ENCODE results near the gene ZNF653. TPM values are rescaled to one million over a fixed set of nuclear protein-coding genes. Genes with fewer than 3 reads are reported as not detected.
A peak's percentile ranks its signal among the peaks of the same experiment; 100 is the strongest.

The ZNF653 gene, protein sequence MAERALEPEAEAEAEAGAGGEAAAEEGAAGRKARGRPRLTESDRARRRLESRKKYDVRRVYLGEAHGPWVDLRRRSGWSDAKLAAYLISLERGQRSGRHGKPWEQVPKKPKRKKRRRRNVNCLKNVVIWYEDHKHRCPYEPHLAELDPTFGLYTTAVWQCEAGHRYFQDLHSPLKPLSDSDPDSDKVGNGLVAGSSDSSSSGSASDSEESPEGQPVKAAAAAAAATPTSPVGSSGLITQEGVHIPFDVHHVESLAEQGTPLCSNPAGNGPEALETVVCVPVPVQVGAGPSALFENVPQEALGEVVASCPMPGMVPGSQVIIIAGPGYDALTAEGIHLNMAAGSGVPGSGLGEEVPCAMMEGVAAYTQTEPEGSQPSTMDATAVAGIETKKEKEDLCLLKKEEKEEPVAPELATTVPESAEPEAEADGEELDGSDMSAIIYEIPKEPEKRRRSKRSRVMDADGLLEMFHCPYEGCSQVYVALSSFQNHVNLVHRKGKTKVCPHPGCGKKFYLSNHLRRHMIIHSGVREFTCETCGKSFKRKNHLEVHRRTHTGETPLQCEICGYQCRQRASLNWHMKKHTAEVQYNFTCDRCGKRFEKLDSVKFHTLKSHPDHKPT
- total RNA-seq (10 to 100 TPM; 12.7 to 24.8 (median 22.2) TPM), total RNA-seq (5.0 to 13.0 (median 8.3) reads per million in 29 experiments)
- total RNA-seq (2013): 8.2 TPM

DNA sequence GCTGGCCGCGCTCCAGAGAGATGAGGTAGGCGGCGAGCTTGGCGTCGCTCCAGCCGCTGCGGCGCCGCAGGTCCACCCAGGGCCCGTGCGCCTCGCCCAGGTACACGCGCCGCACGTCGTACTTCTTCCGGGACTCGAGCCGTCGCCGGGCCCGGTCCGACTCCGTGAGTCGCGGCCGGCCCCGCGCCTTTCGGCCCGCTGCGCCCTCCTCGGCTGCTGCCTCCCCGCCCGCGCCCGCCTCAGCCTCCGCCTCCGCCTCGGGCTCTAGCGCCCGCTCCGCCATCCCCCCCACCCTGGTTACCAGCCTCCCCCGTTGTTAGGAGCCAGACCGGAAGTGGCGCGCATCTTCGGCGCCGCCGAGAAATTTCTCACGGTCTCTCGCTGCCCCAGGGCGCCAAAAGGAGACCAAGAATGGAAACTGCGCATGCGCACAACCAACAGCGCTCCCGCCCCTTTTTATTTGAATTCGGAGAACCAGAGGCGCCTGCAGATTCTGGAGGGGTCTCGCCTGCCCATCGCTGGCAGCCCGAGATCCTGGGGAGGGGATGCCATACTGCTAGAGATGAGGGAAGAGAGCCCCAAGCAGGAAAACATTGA is at the start of gene ZNF653:
ZNF653 (minus strand) TSS at position 336 of the 597 bp plus-strand sequence; CDS start at position 283, 53 bp downstream.
- Mint-ChIP-seq H3K4me3 (peak within 1 kb of the TSS; percentile 83 to 88 (median 88)), H3K36me3 (peaks cover 13% of the 10 kb centered on the region), H3K9me3 (no peaks in the 10 kb centered on the region), H3K4me1 (peaks cover 15 to 20% (median 17%) of the 10 kb centered on the region in 3 donors), H3K27ac (peak within 1 kb of the TSS; percentile 92 to 95), H3K27me3 (no peaks in the 10 kb centered on the region)
- CTCF ChIA-PET: no interaction called here
- H3K9me3 ChIP-seq: no peaks in the 10 kb centered on the region
- no peaks in the 10 kb centered on the region for H3K27me3 ChIP-seq (replicated peaks in 1 of 2; ENCODE audit: control insufficient read depth in 2 of 2, extremely low read depth in 1 of 2, insufficient read depth in 2 of 2, low read length in 1 of 2)
- POLR2A ChIA-PET: no interaction called here
- H3K4me1 ChIP-seq (ENCODE audit: control insufficient read depth in 1 of 2, extremely low read depth in 1 of 2, insufficient read depth in 2 of 2, low read length in 2 of 2): peaks cover 2 to 21% of the 10 kb centered on the region in 2 experiments
- WGBS (ENCODE audit: insufficient coverage): under 1% methylated on average over 62 of the region's 65 CpGs
- H3K4me3 ChIP-seq (ENCODE audit: control insufficient read depth in 1 of 2, extremely low read depth in 1 of 2, low read length in 1 of 2): peak within 1 kb of the TSS; percentile 32 to 68
- DNase-seq: peak; percentile 85 to 97 (median 92)
- H3K27ac ChIP-seq (ENCODE audit: low read length): peak within 1 kb of the TSS; percentile 62
- peak; percentile 65 to 74 (median 70) for ATAC-seq (replicated peaks in 1 of 4)
- H3K36me3 ChIP-seq (ENCODE audit: control insufficient read depth in 2 of 2, extremely low read depth in 1 of 2, insufficient read depth in 1 of 2, low read length in 1 of 2): peaks cover 0 to 2% of the 10 kb centered on the region in 2 donors

DNA sequence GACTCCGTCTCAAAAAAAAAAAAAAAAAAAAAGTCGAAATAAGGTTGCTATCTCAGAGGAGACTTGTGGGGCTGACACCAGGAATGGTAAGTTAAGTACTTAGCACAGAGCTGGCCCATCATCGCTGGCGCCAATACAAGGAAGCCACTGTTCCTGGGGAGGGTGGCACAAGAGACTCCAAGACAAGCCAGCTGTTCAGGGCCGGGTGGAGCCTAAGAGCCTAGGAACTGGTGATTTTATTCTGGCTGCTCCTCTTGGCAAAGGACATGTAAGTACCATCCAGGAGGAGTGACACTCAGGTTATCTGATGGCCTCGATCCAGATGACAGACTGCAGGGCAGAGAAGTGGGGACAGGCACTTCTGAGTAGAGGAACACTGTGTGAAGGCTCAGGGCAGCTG is 49.6 kb upstream of the ZNF653 start:
- H3K9me3 ChIP-seq: no peaks in the 10 kb centered on the region
- H3K27ac ChIP-seq (ENCODE audit: low read length): no peak overlapping the region
- POLR2A ChIA-PET: no interaction called here
- H3K36me3 ChIP-seq (ENCODE audit: control insufficient read depth in 2 of 2, extremely low read depth in 1 of 2, insufficient read depth in 1 of 2, low read length in 1 of 2): peaks cover 9 to 37% of the 10 kb centered on the region in 2 donors
- DNase-seq (no peak), ATAC-seq (replicated peaks in 1 of 4) (no peak)
- peak overlapping the region in 2 of 3 donors; percentile 4 to 30 for H3K4me3 Mint-ChIP-seq
- peaks cover 36 to 44% (median 42%) of the 10 kb centered on the region in 3 donors for H3K4me1 Mint-ChIP-seq
- no peaks in the 10 kb centered on the region for H3K27me3 Mint-ChIP-seq
- 89% methylated on average over 4 of the region's 6 CpGs for WGBS (ENCODE audit: insufficient coverage)
- peaks cover 25% of the 10 kb centered on the region for H3K36me3 Mint-ChIP-seq
- CTCF ChIA-PET: no interaction called here
- no peaks in the 10 kb centered on the region for H3K27me3 ChIP-seq (replicated peaks in 1 of 2; ENCODE audit: control insufficient read depth in 2 of 2, extremely low read depth in 1 of 2, insufficient read depth in 2 of 2, low read length in 1 of 2)
- H3K27ac Mint-ChIP-seq: peak overlapping the region in 1 of 2 donors; percentile 19
- H3K9me3 Mint-ChIP-seq: no peaks in the 10 kb centered on the region
- no peak overlapping the region for H3K4me3 ChIP-seq (ENCODE audit: control insufficient read depth in 1 of 2, extremely low read depth in 1 of 2, low read length in 1 of 2)
- peaks cover 7 to 42% of the 10 kb centered on the region in 2 experiments for H3K4me1 ChIP-seq (ENCODE audit: control insufficient read depth in 1 of 2, extremely low read depth in 1 of 2, insufficient read depth in 2 of 2, low read length in 2 of 2)

DNA sequence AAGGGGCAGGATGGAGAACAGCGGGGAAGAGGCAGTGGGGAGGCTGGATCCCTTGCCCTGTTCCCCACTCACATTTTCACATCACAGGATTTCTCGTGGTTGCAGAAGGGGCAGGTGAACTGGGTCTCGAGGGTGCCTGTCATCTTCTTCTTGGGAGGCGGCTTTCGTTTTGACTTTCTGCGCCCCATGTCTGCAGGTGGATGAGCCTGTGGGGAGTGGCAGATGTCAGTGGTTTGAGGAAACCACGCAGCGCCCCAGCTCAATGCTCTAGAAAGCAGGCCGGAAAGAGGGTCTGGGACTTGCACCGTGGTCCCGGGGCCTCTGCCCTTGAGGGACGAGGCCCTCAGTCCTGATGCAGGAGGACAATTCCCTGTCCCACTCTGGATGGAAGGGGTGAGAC is 48.5 kb upstream of the ZNF653 start:
- H3K4me3 Mint-ChIP-seq: no peak overlapping the region
- no peaks in the 10 kb centered on the region for H3K9me3 ChIP-seq
- CTCF ChIA-PET: interaction anchor here in 1 of 2 donors (1.0 kb wide), 1 partner anchor 18 kb away, joined by 4 read pairs; no protein-coding TSS in a partner anchor
- H3K27me3 ChIP-seq (replicated peaks in 1 of 2; ENCODE audit: control insufficient read depth in 2 of 2, extremely low read depth in 1 of 2, insufficient read depth in 2 of 2, low read length in 1 of 2): no peaks in the 10 kb centered on the region
- H3K9me3 Mint-ChIP-seq: no peaks in the 10 kb centered on the region
- POLR2A ChIA-PET: no interaction called here
- no peak overlapping the region for H3K27ac ChIP-seq (ENCODE audit: low read length)
- peaks cover 9 to 37% of the 10 kb centered on the region in 2 donors for H3K36me3 ChIP-seq (ENCODE audit: control insufficient read depth in 2 of 2, extremely low read depth in 1 of 2, insufficient read depth in 1 of 2, low read length in 1 of 2)
- H3K4me3 ChIP-seq (ENCODE audit: control insufficient read depth in 1 of 2, extremely low read depth in 1 of 2, low read length in 1 of 2): no peak overlapping the region
- DNase-seq (no peak), ATAC-seq (replicated peaks in 1 of 4) (no peak)
- peaks cover 7 to 33% of the 10 kb centered on the region in 2 experiments for H3K4me1 ChIP-seq (ENCODE audit: control insufficient read depth in 1 of 2, extremely low read depth in 1 of 2, insufficient read depth in 2 of 2, low read length in 2 of 2)
- peak overlapping the region; percentile 27 to 52 for H3K27ac Mint-ChIP-seq
- peaks cover 25% of the 10 kb centered on the region for H3K36me3 Mint-ChIP-seq
- peaks cover 30 to 37% (median 37%) of the 10 kb centered on the region in 3 donors for H3K4me1 Mint-ChIP-seq
- WGBS (ENCODE audit: insufficient coverage): 38% methylated on average over 6 of the region's 12 CpGs
- H3K27me3 Mint-ChIP-seq: no peaks in the 10 kb centered on the region

DNA sequence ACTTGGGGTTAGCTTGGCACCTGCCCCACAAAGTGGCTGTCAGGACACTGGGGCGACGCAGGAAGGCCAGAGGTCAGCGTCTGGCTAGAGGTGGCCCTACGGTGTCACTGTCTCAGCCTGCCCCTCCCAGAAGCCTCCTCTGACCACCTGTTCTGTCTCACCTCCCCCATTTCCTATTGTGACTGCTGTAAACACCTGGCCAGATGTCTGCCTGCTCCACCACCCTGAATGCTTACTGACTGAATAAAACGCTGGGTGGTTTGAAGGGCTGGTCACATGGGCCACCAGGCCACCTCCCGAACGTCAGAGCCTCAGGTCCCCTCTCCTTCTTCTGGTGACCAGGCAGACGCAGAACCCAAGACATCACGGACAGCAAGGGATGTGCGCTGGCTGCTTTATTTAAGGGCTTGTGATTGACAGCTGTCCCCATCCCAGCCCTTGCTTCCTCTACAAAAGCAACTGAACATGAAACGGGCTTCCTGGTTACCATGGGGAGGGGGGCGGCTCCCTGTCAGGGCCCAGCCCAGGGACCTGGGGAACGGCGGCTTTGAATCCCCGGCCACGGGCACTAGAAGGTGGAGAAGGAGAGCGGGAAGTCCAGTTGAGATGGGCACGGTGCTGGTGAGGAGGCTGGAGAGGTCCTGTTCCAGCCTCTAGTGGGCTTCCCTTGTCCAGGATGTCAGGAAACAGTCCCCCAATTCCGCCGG is 47.2 kb upstream of the ZNF653 start:
- Histone ChIP-seq H3K4me3 (ENCODE audit: control insufficient read depth in 1 of 2, extremely low read depth in 1 of 2, low read length in 1 of 2) (no peak overlapping the region), H3K36me3 (ENCODE audit: control insufficient read depth in 2 of 2, extremely low read depth in 1 of 2, insufficient read depth in 1 of 2, low read length in 1 of 2) (peaks cover 9 to 37% of the 10 kb centered on the region in 2 donors), H3K9me3 (no peaks in the 10 kb centered on the region), H3K4me1 (ENCODE audit: control insufficient read depth in 1 of 2, extremely low read depth in 1 of 2, insufficient read depth in 2 of 2, low read length in 2 of 2) (peaks cover 1 to 23% of the 10 kb centered on the region in 2 experiments), H3K27ac (ENCODE audit: low read length) (no peak overlapping the region), H3K27me3 (replicated peaks in 1 of 2; ENCODE audit: control insufficient read depth in 2 of 2, extremely low read depth in 1 of 2, insufficient read depth in 2 of 2, low read length in 1 of 2) (no peaks in the 10 kb centered on the region)
- Mint-ChIP-seq H3K36me3 (peaks cover 23% of the 10 kb centered on the region), H3K27ac (no peak overlapping the region), H3K9me3 (no peaks in the 10 kb centered on the region), H3K27me3 (no peaks in the 10 kb centered on the region), H3K4me3 (no peak overlapping the region), H3K4me1 (peaks cover 21 to 28% (median 23%) of the 10 kb centered on the region in 3 donors)
- DNase-seq (no peak), ATAC-seq (replicated peaks in 1 of 4) (no peak)
- ChIA-PET CTCF (no interaction called here), POLR2A (no interaction called here)
- 90% methylated on average over 13 of the region's 20 CpGs for WGBS (ENCODE audit: insufficient coverage)

DNA sequence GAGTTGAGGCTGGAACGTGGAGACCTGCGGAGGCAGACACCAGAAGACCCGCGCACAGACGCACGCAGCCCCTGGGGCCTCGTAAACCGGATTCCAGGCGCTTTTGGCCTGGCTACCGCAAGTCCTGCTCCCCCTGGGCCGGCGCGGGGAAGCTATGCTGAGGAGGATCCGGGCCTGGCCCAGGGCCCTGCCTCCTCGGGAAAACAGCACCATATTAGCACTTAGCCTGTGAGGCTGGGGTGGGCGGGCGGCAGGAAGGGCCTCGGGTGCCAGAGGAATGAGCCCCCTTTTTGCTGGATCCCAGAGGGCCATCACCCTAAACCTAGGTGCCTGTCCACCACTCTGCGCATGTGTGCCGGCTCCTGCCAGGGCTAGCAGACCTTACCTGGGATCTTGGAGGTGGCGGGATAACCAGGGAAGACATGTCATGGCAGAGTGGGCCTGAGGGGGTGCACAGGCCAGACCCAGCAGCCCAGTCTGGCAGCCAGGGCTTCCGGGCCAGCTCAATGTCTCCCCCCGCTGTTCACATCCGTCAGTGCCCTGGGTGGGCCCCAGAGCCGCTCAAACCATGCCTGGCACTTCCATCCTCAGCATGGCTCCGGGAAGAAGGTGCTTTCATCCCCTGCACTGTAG is 46.1 kb upstream of the ZNF653 start:
- Histone ChIP-seq H3K4me3 (ENCODE audit: control insufficient read depth in 1 of 2, extremely low read depth in 1 of 2, low read length in 1 of 2) (no peak overlapping the region), H3K36me3 (ENCODE audit: control insufficient read depth in 2 of 2, extremely low read depth in 1 of 2, insufficient read depth in 1 of 2, low read length in 1 of 2) (peaks cover 9 to 37% of the 10 kb centered on the region in 2 donors), H3K4me1 (ENCODE audit: control insufficient read depth in 1 of 2, extremely low read depth in 1 of 2, insufficient read depth in 2 of 2, low read length in 2 of 2) (peaks cover 0 to 14% of the 10 kb centered on the region in 2 experiments), H3K9me3 (no peaks in the 10 kb centered on the region), H3K27ac (ENCODE audit: low read length) (no peak overlapping the region), H3K27me3 (replicated peaks in 1 of 2; ENCODE audit: control insufficient read depth in 2 of 2, extremely low read depth in 1 of 2, insufficient read depth in 2 of 2, low read length in 1 of 2) (no peaks in the 10 kb centered on the region)
- 96% methylated on average over 25 of the region's 26 CpGs for WGBS (ENCODE audit: insufficient coverage)
- no peaks in the 10 kb centered on the region for H3K27me3 Mint-ChIP-seq
- no peak overlapping the region for H3K4me3 Mint-ChIP-seq
- no peaks in the 10 kb centered on the region for H3K9me3 Mint-ChIP-seq
- no peak overlapping the region for H3K27ac Mint-ChIP-seq
- DNase-seq: no peak
- CTCF ChIA-PET: no interaction called here
- POLR2A ChIA-PET: no interaction called here
- peaks cover 19% of the 10 kb centered on the region for H3K36me3 Mint-ChIP-seq
- H3K4me1 Mint-ChIP-seq: peaks cover 13 to 21% (median 15%) of the 10 kb centered on the region in 3 donors
- ATAC-seq (replicated peaks in 1 of 4): no peak
